HL-60 (cell line): ENCODE data around the gene TCAIM.

ENCODE experiments used
- DNase-seq, 2 experiments: peaks; one replicate each; pipeline ENCODE4 v3.0.0-alpha.2; 2010 to 2020; ENCODE audit warnings: low read depth in 1 of 2, low spot score in 1 of 2
- H3K27ac ChIP-seq: fragments of 250-450 bp; sonication (Bioruptor Pico); replicated peaks from 2 replicates; pipeline ENCODE4 v1.5.1; 2020; ENCODE audit warnings: mild to moderate bottlenecking, moderate library complexity
- H3K27me3 ChIP-seq: fragments of 250-450 bp; sonication (Bioruptor Pico); 2 replicates; pipeline ENCODE4 v1.5.1; 2021; ENCODE audit warnings: mild to moderate bottlenecking, moderate library complexity; ENCODE audit not compliant: insufficient read depth, poor library complexity, severe bottlenecking
- H3K4me3 ChIP-seq: replicated peaks from 2 replicates; pipeline ENCODE4 v1.5.1; 2011; ENCODE audit warnings: mild to moderate bottlenecking, control low read depth, low read length; ENCODE audit not compliant: insufficient read depth
- GABPA ChIP-seq: IDR thresholded peaks from 2 replicates; pipeline ENCODE4 v1.6.1; 2012; ENCODE audit warnings: low read depth
- POLR2AphosphoS5 ChIP-seq: IDR thresholded peaks from 2 replicates; pipeline ENCODE4 v1.6.1; 2012; ENCODE audit warnings: low read depth
- SPI1 ChIP-seq: IDR thresholded peaks from 2 replicates; pipeline ENCODE4 v1.6.1; 2012; ENCODE audit warnings: low read depth, mild to moderate bottlenecking, borderline replicate concordance
- TF ChIP-seq, protein P1 (sequence below): IDR thresholded peaks from one replicate; pipeline ENCODE4 v1.5.1; 2011; ENCODE audit warnings: low read length, control low read depth, inconsistent platforms; ENCODE audit not compliant: insufficient read depth
- TF ChIP-seq, protein P2 (sequence below): IDR thresholded peaks from 2 replicates; pipeline ENCODE4 v1.6.1; 2012; ENCODE audit warnings: low read depth; ENCODE audit not compliant: insufficient replicate concordance

The TCAIM gene

DNA sequence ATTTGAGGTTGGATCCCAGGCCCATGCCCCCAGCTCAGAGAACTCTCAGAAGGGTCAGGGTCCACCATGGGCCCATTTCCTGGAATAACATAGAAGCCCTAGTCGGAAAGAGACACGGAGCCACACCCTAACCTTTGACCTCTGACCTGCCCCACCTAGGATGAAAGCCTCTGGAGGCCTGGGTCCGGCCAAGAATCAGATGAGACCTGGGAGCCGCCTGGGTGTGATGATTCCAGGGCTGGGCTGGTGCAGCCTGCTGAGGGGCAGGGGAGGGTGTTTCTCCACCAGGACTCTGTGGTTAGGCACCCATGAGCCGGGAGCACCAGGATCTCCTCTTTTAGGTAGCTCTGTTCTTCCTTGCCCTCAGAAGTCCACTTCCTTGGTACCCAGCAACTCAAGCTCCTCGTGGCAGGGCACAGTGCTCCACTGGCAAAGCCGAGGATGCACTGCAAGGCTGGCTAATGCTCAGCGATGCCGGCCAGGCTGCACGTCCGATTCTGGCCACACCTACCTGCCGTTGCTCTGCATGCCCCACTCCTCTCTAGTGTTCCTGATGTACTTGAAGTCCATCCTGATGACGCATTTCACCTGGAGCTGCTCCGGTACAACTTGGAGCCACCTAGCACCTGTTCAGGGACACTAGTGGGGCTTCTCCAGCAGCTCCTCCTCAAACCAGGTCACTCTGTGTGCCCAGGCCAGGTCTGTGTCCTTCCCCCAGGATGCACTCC, 81.5 kb downstream of the TCAIM start:
- no peaks in the 10 kb centered on the region for H3K27me3 ChIP-seq
- TF ChIP-seq, protein P1, sequence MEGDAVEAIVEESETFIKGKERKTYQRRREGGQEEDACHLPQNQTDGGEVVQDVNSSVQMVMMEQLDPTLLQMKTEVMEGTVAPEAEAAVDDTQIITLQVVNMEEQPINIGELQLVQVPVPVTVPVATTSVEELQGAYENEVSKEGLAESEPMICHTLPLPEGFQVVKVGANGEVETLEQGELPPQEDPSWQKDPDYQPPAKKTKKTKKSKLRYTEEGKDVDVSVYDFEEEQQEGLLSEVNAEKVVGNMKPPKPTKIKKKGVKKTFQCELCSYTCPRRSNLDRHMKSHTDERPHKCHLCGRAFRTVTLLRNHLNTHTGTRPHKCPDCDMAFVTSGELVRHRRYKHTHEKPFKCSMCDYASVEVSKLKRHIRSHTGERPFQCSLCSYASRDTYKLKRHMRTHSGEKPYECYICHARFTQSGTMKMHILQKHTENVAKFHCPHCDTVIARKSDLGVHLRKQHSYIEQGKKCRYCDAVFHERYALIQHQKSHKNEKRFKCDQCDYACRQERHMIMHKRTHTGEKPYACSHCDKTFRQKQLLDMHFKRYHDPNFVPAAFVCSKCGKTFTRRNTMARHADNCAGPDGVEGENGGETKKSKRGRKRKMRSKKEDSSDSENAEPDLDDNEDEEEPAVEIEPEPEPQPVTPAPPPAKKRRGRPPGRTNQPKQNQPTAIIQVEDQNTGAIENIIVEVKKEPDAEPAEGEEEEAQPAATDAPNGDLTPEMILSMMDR: no peak
- TF ChIP-seq, protein P2, sequence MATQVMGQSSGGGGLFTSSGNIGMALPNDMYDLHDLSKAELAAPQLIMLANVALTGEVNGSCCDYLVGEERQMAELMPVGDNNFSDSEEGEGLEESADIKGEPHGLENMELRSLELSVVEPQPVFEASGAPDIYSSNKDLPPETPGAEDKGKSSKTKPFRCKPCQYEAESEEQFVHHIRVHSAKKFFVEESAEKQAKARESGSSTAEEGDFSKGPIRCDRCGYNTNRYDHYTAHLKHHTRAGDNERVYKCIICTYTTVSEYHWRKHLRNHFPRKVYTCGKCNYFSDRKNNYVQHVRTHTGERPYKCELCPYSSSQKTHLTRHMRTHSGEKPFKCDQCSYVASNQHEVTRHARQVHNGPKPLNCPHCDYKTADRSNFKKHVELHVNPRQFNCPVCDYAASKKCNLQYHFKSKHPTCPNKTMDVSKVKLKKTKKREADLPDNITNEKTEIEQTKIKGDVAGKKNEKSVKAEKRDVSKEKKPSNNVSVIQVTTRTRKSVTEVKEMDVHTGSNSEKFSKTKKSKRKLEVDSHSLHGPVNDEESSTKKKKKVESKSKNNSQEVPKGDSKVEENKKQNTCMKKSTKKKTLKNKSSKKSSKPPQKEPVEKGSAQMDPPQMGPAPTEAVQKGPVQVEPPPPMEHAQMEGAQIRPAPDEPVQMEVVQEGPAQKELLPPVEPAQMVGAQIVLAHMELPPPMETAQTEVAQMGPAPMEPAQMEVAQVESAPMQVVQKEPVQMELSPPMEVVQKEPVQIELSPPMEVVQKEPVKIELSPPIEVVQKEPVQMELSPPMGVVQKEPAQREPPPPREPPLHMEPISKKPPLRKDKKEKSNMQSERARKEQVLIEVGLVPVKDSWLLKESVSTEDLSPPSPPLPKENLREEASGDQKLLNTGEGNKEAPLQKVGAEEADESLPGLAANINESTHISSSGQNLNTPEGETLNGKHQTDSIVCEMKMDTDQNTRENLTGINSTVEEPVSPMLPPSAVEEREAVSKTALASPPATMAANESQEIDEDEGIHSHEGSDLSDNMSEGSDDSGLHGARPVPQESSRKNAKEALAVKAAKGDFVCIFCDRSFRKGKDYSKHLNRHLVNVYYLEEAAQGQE: no peak
- H3K27ac ChIP-seq: no peak overlapping the region
- no peak overlapping the region for H3K4me3 ChIP-seq
- DNase-seq: no peak

DNA sequence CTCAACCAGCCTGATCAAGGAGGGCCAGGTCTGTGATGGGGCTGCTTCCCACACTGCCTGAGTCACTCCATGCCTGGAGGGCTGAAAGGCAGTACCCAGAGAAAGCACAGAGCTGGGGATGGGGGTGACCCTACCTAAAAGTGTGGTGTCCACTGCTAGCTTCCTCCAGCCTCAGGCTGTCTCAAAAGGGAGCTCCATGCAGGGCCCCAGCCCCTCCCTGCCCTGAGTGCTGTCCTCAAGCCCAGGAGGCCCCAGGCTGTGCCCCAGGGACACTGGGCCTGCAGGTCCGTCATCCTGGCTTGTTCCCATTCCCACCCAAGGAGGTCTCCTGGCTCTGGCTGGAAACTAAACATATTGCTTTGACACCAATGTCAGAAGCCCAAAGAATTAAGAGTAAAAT, 82.1 kb downstream of the TCAIM start:
- Histone ChIP-seq H3K4me3 (no peak overlapping the region), H3K27me3 (no peaks in the 10 kb centered on the region), H3K27ac (no peak overlapping the region)
- no peak for DNase-seq
- TF ChIP-seq, protein P1: no peak
- TF ChIP-seq SPI1 (no peak), POLR2AphosphoS5 (no peak), GABPA (no peak)
- TF ChIP-seq, protein P2: no peak

DNA sequence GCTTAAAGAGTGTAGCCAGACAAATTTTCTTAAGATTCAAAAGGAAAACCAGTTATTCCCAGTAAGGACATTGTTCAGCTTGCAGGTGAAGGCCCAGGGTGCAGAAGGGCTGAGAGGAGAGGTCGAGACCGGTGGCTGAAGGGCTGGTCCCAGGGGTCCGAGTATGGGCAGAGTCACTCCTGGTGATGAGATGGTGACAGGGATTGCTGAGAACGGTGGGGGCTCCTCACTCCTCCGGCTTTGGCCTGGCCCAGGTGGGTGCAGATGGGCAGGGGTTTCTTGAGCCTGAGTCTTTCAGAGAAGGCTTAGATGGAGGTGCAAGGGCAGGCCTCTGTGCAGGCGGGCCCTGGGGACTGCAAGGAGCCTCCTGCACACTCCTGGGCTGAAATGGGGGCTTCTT, 82.7 kb downstream of the TCAIM start:
- H3K27me3 ChIP-seq: no peaks in the 10 kb centered on the region
- DNase-seq: no peak
- TF ChIP-seq GABPA (no peak), POLR2AphosphoS5 (no peak), SPI1 (no peak)
- TF ChIP-seq, protein P1: no peak
- TF ChIP-seq, protein P2: no peak
- H3K27ac ChIP-seq: no peak overlapping the region
- no peak overlapping the region for H3K4me3 ChIP-seq
